GM12891 (cell line): Measurements from ENCODE around the gene EFNA3.
A peak's percentile ranks its signal among the peaks of the same experiment; 100 is the strongest.

ENCODE experiments used
- DNase-seq: peaks from one replicate; pipeline ENCODE4 v3.0.0; 2011; ENCODE audit warnings: low spot score; ENCODE audit not compliant: insufficient read length
- FAIRE-seq: peaks from 2 replicates; lab custom pipeline; 2011; peaks lifted over from hg19 to GRCh38; lab: Jason Lieb, UNC
- PAX5 ChIP-seq: IDR thresholded peaks from 2 replicates; pipeline ENCODE4 v1.6.1; 2011; ENCODE audit warnings: low read length, moderate library complexity, mild to moderate bottlenecking; ENCODE audit not compliant: insufficient read depth, severe bottlenecking
- POLR2A ChIP-seq: IDR thresholded peaks from 2 replicates; pipeline ENCODE4 v1.6.1; 2011; ENCODE audit warnings: low read depth, low read length, control low read depth
- POLR2AphosphoS5 ChIP-seq: IDR thresholded peaks from 2 replicates; pipeline ENCODE4 v1.6.1; 2011; ENCODE audit warnings: low read depth, low read length, control low read depth
- POU2F2 ChIP-seq: IDR thresholded peaks from 2 replicates; pipeline ENCODE4 v1.6.1; 2011; ENCODE audit warnings: low read depth, mild to moderate bottlenecking, control low read depth, low read length, moderate library complexity
- SPI1 ChIP-seq: IDR thresholded peaks from 2 replicates; pipeline ENCODE4 v1.6.1; 2011; ENCODE audit warnings: low read depth, low read length, control low read depth
- TAF1 ChIP-seq: IDR thresholded peaks from 2 replicates; pipeline ENCODE4 v1.6.1; 2011; ENCODE audit warnings: low read depth, low read length, control low read depth

EFNA3 gene

DNA sequence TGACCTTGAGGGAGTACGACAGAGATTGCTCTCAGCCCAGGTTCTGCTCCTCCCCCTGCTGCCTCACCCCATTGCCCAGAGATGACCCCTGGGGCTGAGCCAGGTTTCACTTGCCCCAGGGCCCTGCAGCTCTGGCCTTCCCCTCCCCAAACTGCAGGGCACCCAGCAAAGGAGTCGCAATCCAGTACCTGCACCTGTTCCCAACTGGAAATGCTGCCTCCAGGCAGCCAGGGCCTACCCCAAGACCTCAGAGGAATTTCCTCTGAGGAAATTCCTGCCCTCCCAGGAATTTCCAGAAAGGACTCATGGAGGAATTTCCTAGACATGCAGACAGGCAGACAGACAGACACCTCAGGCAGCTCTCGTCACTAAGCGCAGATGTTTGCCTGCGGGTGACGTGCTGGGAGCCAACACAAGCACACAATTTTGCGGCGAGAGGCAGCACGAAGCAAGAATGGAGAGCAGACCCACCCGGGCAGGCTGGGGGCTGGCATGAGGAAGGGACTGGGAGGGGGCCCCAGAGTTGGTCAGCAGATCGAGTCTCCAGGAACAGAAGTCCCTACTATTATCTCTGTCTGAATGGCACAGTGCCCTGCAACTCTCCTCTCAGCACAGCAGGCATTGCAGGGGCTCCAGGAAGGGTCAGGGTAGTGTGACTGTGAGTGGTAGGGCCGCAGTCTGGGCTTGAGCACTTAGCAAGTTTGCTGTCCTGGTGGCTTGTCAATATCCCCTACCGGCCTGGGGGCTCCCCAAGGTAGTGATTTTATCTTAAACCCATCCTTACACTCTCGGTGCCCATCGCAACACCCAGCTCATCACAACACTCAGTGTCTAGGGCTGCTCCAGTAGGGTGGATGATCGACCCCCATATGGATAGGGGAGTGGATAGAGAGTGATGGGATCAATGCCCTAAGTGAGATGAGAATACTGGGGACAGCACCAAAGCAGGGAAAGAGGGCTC lies 46.1 kb downstream of the EFNA3 start:
- TF ChIP-seq TAF1 (no peak), SPI1 (no peak), POLR2AphosphoS5 (no peak), PAX5 (no peak), POLR2A (no peak), POU2F2 (no peak)
- DNase-seq (no peak), FAIRE-seq (no peak)

GRCh38 chr1:155125511-155125945 lies 46.9 kb downstream of the EFNA3 start:
- FAIRE-seq (no peak), DNase-seq (no peak)
- TF ChIP-seq POLR2AphosphoS5 (no peak), TAF1 (no peak), PAX5 (no peak), POLR2A (no peak), POU2F2 (no peak), SPI1 (no peak)

DNA sequence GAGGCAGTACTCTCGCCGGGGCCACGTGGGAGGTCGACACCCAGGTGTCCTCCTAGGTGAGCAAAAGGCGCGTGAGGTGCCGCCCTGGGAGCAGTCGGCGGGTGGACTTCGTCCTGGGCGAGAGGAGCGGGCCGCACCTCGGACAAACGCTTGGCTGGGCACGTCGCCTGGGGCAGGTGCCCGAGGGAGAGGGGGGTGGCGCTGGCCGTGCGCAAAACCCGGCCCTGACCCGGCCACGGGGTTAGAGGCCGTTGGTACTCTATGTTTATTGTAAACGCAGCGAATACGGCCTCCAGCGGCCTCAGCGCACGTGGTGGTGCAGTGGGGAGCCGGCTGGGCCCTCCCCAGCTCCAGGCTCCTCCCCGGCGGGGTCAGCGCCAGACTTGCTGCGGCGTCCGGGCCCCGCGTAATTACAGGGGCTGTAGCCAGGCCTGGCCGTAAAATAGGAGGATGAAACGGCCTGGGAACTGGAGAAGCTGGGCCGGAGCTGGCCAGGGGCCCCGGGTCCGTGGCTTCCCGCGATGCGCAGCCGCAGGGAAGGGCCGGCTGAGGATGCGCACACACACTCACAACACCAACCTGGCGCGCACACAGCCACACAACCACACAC lies 47.4 kb downstream of the EFNA3 start:
- DNase-seq: no peak
- no peak for TF ChIP-seq POU2F2
- TF ChIP-seq TAF1: no peak
- TF ChIP-seq PAX5: no peak
- no peak for TF ChIP-seq POLR2AphosphoS5
- no peak for TF ChIP-seq POLR2A
- no peak for TF ChIP-seq SPI1
- FAIRE-seq: no peak

- TF ChIP-seq SPI1: no peak
- DNase-seq (no peak), FAIRE-seq (peak; percentile 16)
Observed at GRCh38 chr1:155126556-155127104, 48.0 kb downstream of the EFNA3 start.

- FAIRE-seq (no peak), DNase-seq (no peak)
- TF ChIP-seq POLR2AphosphoS5: no peak
- TF ChIP-seq POLR2A: no peak
- no peak for TF ChIP-seq SPI1
- TF ChIP-seq TAF1: no peak
- TF ChIP-seq PAX5: no peak
- no peak for TF ChIP-seq POU2F2
Observed at GRCh38 chr1:155127105-155127966, 48.7 kb downstream of the EFNA3 start, which contains the start of gene EFNA1. TSS of gene EFNA1 (plus strand) at chr1:155127876. CDS start at chr1:155127978, 102 bp downstream.

GRCh38 chr1:155127967-155128754 lies 49.5 kb downstream of the EFNA3 start:
- FAIRE-seq (no peak), DNase-seq (no peak)
- TF ChIP-seq PAX5: no peak
- TF ChIP-seq POLR2AphosphoS5: no peak
- no peak for TF ChIP-seq POU2F2

GRCh38 chr1:155128755-155129473 lies 50.3 kb downstream of the EFNA3 start:
- TF ChIP-seq POLR2AphosphoS5 (no peak), TAF1 (no peak), PAX5 (no peak), POU2F2 (no peak), POLR2A (no peak), SPI1 (no peak)
- no peak for DNase-seq

More at GRCh38 chr1:155128755-155129473, 50.3 kb downstream of the EFNA3 start:
- no peak for FAIRE-seq
